SK-N-SH treated with all-trans-retinoic acid at 6 μM for 48 hours (cell line): ENCODE data around the gene DAD1.

Source experiments
- ATAC-seq: fragments of 200-7000 bp; cut with Tn5 transposase; 3 replicates; pipeline ENCODE4 v1.9.1; 2020; ENCODE audit warnings: mild to moderate bottlenecking, moderate library complexity
- ARNTL ChIP-seq: fragments of 450-650 bp; formaldehyde crosslinking; IDR thresholded peaks from 2 replicates; pipeline ENCODE4 v1.5.0; 2020; ENCODE audit warnings: low read depth, mild to moderate bottlenecking, moderate library complexity, borderline replicate concordance
- BACH2 ChIP-seq: fragments of 250-450 bp; sonication (Bioruptor Pico); IDR thresholded peaks from 2 replicates; pipeline ENCODE4 v1.9.0; 2021; ENCODE audit warnings: mild to moderate bottlenecking, borderline replicate concordance
- CSDC2 ChIP-seq: fragments of 250-450 bp; sonication (Bioruptor Pico); IDR thresholded peaks from 2 replicates; pipeline ENCODE4 v1.5.0; 2020; ENCODE audit warnings: mild to moderate bottlenecking, moderate library complexity
- ISL1 ChIP-seq: fragments of 250-450 bp; sonication (Bioruptor Pico); IDR thresholded peaks from 2 replicates; pipeline ENCODE4 v2.1.2; 2022; ENCODE audit warnings: mild to moderate bottlenecking, moderate library complexity
- OSR1 ChIP-seq: fragments of 250-450 bp; sonication (Bioruptor Pico); IDR thresholded peaks from 2 replicates; pipeline ENCODE4 v1.8.0; 2022; ENCODE audit warnings: moderate library complexity, mild to moderate bottlenecking, inconsistent platforms
- POU6F1 ChIP-seq: fragments of 250-450 bp; sonication (Bioruptor Pico); IDR thresholded peaks from 2 replicates; pipeline ENCODE4 v1.8.0; 2021; ENCODE audit warnings: low read depth, mild to moderate bottlenecking, moderate library complexity, borderline replicate concordance
- PPARA ChIP-seq: fragments of 250-450 bp; sonication (Bioruptor Pico); IDR thresholded peaks from 2 replicates; pipeline ENCODE4 v1.5.0; 2020; ENCODE audit warnings: mild to moderate bottlenecking, borderline replicate concordance
- RARB ChIP-seq: fragments of 250-450 bp; sonication (Bioruptor Pico); IDR thresholded peaks from 2 replicates; pipeline ENCODE4 v1.8.0; 2021; ENCODE audit warnings: mild to moderate bottlenecking, moderate library complexity
- SNAI2 ChIP-seq: fragments of 250-450 bp; sonication (Bioruptor Pico); IDR thresholded peaks from 2 replicates; pipeline ENCODE4 v1.5.0; 2020; ENCODE audit warnings: mild to moderate bottlenecking, moderate library complexity
- TCF4 ChIP-seq: fragments of 250-450 bp; sonication (Bioruptor Pico); IDR thresholded peaks from 2 replicates; pipeline ENCODE4 v1.8.0; 2021; ENCODE audit warnings: mild to moderate bottlenecking, moderate library complexity, borderline replicate concordance
- TOX ChIP-seq: fragments of 250-450 bp; sonication (Bioruptor Pico); IDR thresholded peaks from 2 replicates; pipeline ENCODE4 v1.8.0; 2021; ENCODE audit warnings: mild to moderate bottlenecking, moderate library complexity, borderline replicate concordance
- ZC3H10 ChIP-seq: fragments of 250-450 bp; sonication (Bioruptor Pico); IDR thresholded peaks from 2 replicates; pipeline ENCODE4 v1.5.1; 2021; ENCODE audit warnings: mild to moderate bottlenecking, moderate library complexity
- ZFP3 ChIP-seq: fragments of 250-450 bp; sonication (Bioruptor Pico); IDR thresholded peaks from 2 replicates; pipeline ENCODE4 v1.5.0; 2020; ENCODE audit warnings: mild to moderate bottlenecking, moderate library complexity
- ZFP30 ChIP-seq: fragments of 450-650 bp; formaldehyde crosslinking; IDR thresholded peaks from 2 replicates; pipeline ENCODE4 v1.5.0; 2022; ENCODE audit warnings: mild to moderate bottlenecking, moderate library complexity
- ZNF565 ChIP-seq: fragments of 450-650 bp; formaldehyde crosslinking; conservative IDR thresholded peaks from 2 replicates; pipeline ENCODE4 v1.5.0; 2020; ENCODE audit warnings: low read depth, mild to moderate bottlenecking, moderate library complexity
- ZNF70 ChIP-seq: fragments of 450-650 bp; formaldehyde crosslinking; IDR thresholded peaks from 2 replicates; pipeline ENCODE4 v1.5.0; 2020; ENCODE audit warnings: mild to moderate bottlenecking, moderate library complexity
- ZNF8 ChIP-seq: fragments of 450-650 bp; formaldehyde crosslinking; IDR thresholded peaks from 2 replicates; pipeline ENCODE4 v1.5.0; 2020; ENCODE audit warnings: mild to moderate bottlenecking, moderate library complexity
- TF ChIP-seq, protein P1 (sequence below): fragments of 250-450 bp; sonication (Bioruptor Pico); IDR thresholded peaks from 2 replicates; pipeline ENCODE4 v1.5.1; 2020; ENCODE audit warnings: low read depth, mild to moderate bottlenecking, moderate library complexity
- TF ChIP-seq, protein P2 (sequence below): fragments of 250-450 bp; sonication (Bioruptor Pico); IDR thresholded peaks from 2 replicates; pipeline ENCODE4 v1.5.1; 2021; ENCODE audit warnings: mild to moderate bottlenecking, moderate library complexity
- TF ChIP-seq, protein P3 (sequence below): fragments of 250-450 bp; sonication (Bioruptor Pico); IDR thresholded peaks from 2 replicates; pipeline ENCODE4 v1.5.0; 2020; ENCODE audit warnings: mild to moderate bottlenecking, moderate library complexity

Gene DAD1

GRCh38 chr14:22549324-22549962 lies 39.6 kb downstream of the DAD1 start:
- no peak for TF ChIP-seq ZNF8 (CRISPR knock-in tag)
- no peak for TF ChIP-seq ISL1 (CRISPR knock-in tag)
- TF ChIP-seq SNAI2 (CRISPR knock-in tag), result no peak
- no peak for TF ChIP-seq TCF4 (CRISPR knock-in tag)
- ATAC-seq, result no peak

DNA sequence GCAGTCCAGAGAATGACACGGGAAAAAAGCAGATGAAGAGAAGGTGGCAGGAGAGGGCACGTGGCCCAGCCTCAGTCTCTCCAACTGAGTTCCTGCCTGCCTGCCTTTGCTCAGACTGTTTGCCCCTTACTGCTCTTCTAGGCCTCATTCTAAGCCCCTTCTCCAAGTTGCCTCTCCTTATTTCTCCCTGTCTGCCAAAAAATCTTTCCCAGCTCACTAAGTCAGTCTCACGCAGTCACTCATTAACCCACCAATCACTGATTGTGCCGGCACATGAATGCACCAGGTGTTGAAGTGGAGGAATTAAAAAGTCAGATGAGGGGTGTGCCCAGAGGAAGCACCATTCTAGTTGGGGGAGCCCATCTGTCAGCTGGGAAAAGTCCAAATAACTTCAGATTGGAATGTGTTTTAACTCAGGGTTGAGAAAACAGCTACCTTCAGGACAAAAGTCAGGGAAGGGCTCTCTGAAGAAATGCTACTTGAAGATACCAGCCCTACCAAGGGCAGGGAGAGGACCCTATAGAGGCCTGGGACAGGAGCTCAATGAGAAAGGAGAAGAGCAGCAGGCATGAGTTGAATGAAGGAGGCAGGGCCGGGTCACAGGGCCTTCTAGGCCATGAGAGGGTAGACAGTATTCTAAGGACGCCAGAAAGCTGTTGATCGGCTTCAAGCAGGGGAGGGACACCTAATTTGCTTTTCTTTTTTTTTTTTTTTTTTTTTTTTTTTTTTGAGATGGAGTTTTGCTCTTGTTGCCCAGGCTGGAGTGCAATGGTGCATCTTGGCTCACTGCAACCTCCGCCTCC lies 40.9 kb downstream of the DAD1 start:
- TF ChIP-seq POU6F1 (CRISPR knock-in tag) (no peak), ISL1 (CRISPR knock-in tag) (no peak), TCF4 (CRISPR knock-in tag) (no peak), ZFP30 (CRISPR knock-in tag) (no peak), OSR1 (CRISPR knock-in tag) (no peak), TOX (CRISPR knock-in tag) (no peak), SNAI2 (CRISPR knock-in tag) (no peak), ZC3H10 (no peak), ZFP3 (CRISPR knock-in tag) (no peak), BACH2 (CRISPR knock-in tag) (no peak), PPARA (CRISPR knock-in tag) (no peak)
- TF ChIP-seq, protein P1, sequence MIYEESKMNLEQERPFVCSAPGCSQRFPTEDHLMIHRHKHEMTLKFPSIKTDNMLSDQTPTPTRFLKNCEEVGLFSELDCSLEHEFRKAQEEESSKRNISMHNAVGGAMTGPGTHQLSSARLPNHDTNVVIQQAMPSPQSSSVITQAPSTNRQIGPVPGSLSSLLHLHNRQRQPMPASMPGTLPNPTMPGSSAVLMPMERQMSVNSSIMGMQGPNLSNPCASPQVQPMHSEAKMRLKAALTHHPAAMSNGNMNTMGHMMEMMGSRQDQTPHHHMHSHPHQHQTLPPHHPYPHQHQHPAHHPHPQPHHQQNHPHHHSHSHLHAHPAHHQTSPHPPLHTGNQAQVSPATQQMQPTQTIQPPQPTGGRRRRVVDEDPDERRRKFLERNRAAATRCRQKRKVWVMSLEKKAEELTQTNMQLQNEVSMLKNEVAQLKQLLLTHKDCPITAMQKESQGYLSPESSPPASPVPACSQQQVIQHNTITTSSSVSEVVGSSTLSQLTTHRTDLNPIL, result no peak
- TF ChIP-seq, protein P2, sequence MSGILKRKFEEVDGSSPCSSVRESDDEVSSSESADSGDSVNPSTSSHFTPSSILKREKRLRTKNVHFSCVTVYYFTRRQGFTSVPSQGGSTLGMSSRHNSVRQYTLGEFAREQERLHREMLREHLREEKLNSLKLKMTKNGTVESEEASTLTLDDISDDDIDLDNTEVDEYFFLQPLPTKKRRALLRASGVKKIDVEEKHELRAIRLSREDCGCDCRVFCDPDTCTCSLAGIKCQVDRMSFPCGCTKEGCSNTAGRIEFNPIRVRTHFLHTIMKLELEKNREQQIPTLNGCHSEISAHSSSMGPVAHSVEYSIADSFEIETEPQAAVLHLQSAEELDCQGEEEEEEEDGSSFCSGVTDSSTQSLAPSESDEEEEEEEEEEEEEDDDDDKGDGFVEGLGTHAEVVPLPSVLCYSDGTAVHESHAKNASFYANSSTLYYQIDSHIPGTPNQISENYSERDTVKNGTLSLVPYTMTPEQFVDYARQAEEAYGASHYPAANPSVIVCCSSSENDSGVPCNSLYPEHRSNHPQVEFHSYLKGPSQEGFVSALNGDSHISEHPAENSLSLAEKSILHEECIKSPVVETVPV (CRISPR knock-in tag), result no peak
- TF ChIP-seq, all 23 proteins: peak for 0
- no peak for ATAC-seq

DNA sequence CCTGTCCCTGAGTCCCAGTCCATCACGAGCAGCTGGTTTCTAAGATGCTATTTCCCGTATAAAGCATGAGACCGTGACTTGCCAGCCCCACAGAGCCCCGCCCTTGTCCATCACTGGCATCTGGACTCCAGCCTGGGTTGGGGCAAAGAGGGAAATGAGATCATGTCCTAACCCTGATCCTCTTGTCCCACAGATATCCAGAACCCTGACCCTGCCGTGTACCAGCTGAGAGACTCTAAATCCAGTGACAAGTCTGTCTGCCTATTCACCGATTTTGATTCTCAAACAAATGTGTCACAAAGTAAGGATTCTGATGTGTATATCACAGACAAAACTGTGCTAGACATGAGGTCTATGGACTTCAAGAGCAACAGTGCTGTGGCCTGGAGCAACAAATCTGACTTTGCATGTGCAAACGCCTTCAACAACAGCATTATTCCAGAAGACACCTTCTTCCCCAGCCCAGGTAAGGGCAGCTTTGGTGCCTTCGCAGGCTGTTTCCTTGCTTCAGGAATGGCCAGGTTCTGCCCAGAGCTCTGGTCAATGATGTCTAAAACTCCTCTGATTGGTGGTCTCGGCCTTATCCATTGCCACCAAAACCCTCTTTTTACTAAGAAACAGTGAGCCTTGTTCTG lies 41.6 kb downstream of the DAD1 start:
- TF ChIP-seq BACH2 (CRISPR knock-in tag) (no peak), TOX (CRISPR knock-in tag) (no peak), ZFP30 (CRISPR knock-in tag) (no peak), RARB (no peak), ARNTL (CRISPR knock-in tag) (no peak), ZNF565 (no peak), ZNF70 (CRISPR knock-in tag) (no peak), ZFP3 (CRISPR knock-in tag) (no peak), TCF4 (CRISPR knock-in tag) (no peak), PPARA (CRISPR knock-in tag) (no peak), CSDC2 (CRISPR knock-in tag) (no peak), POU6F1 (CRISPR knock-in tag) (no peak), ZC3H10 (no peak)
- TF ChIP-seq, protein P3, sequence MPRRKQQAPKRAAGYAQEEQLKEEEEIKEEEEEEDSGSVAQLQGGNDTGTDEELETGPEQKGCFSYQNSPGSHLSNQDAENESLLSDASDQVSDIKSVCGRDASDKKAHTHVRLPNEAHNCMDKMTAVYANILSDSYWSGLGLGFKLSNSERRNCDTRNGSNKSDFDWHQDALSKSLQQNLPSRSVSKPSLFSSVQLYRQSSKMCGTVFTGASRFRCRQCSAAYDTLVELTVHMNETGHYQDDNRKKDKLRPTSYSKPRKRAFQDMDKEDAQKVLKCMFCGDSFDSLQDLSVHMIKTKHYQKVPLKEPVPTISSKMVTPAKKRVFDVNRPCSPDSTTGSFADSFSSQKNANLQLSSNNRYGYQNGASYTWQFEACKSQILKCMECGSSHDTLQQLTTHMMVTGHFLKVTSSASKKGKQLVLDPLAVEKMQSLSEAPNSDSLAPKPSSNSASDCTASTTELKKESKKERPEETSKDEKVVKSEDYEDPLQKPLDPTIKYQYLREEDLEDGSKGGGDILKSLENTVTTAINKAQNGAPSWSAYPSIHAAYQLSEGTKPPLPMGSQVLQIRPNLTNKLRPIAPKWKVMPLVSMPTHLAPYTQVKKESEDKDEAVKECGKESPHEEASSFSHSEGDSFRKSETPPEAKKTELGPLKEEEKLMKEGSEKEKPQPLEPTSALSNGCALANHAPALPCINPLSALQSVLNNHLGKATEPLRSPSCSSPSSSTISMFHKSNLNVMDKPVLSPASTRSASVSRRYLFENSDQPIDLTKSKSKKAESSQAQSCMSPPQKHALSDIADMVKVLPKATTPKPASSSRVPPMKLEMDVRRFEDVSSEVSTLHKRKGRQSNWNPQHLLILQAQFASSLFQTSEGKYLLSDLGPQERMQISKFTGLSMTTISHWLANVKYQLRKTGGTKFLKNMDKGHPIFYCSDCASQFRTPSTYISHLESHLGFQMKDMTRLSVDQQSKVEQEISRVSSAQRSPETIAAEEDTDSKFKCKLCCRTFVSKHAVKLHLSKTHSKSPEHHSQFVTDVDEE (CRISPR knock-in tag), result no peak
- TF ChIP-seq, protein P1, result no peak
- TF ChIP-seq, protein P2 (CRISPR knock-in tag), result no peak
- TF ChIP-seq, all 23 proteins: peak for 0
- no peak for ATAC-seq
